Fibroblast of skin of right biceps (primary cell): ENCODE measurements around the gene GDF2.

Experiments used
- DNase-seq: peaks from one replicate; pipeline ENCODE4 v3.0.0-alpha.2; 2013

GDF2 gene

GRCh38 chr10:47356708-47357107 lies 34.5 kb downstream of the GDF2 start:
- no peak for DNase-seq

GRCh38 chr10:47357131-47357582 lies 34.9 kb downstream of the GDF2 start:
- no peak for DNase-seq

- DNase-seq, result no peak
These were observed 35.7 kb downstream of the GDF2 start for GRCh38 chr10:47357911-47358310.

GRCh38 chr10:47358457-47358856 lies 36.2 kb downstream of the GDF2 start:
- DNase-seq, result no peak

GRCh38 chr10:47359101-47359500 lies 36.8 kb downstream of the GDF2 start:
- no peak for DNase-seq

- DNase-seq, result no peak
These were observed 37.6 kb downstream of the GDF2 start for GRCh38 chr10:47359626-47360418.

- DNase-seq, result no peak
These were observed 38.3 kb downstream of the GDF2 start for GRCh38 chr10:47360419-47361040.

GRCh38 chr10:47361293-47361692 lies 39.0 kb downstream of the GDF2 start:
- DNase-seq, result peak; percentile 22

GRCh38 chr10:47362199-47362598 lies 39.9 kb downstream of the GDF2 start:
- no peak for DNase-seq

GRCh38 chr10:47363781-47364180 lies 41.5 kb downstream of the GDF2 start:
- no peak for DNase-seq

GRCh38 chr10:47364366-47364765 lies 42.1 kb downstream of the GDF2 start:
- no peak for DNase-seq

GRCh38 chr10:47364911-47365310 lies 42.7 kb downstream of the GDF2 start:
- no peak for DNase-seq

GRCh38 chr10:47365431-47366180 lies 43.4 kb downstream of the GDF2 start:
- no peak for DNase-seq

- no peak for DNase-seq
These were observed 44.0 kb downstream of the GDF2 start for GRCh38 chr10:47366181-47366631.

- DNase-seq, result no peak
These were observed 44.6 kb downstream of the GDF2 start for GRCh38 chr10:47366731-47367460.

- DNase-seq, result no peak
These were observed 45.4 kb downstream of the GDF2 start for GRCh38 chr10:47367646-47368045.

GRCh38 chr10:47368431-47369180 lies 46.4 kb downstream of the GDF2 start:
- DNase-seq, result no peak

- DNase-seq, result no peak
These were observed 47.1 kb downstream of the GDF2 start for GRCh38 chr10:47369251-47369894.

GRCh38 chr10:47370015-47370767 lies 47.9 kb downstream of the GDF2 start:
- no peak for DNase-seq

GRCh38 chr10:47370878-47371277 lies 48.6 kb downstream of the GDF2 start:
- no peak for DNase-seq
